ENCODE results near the gene POLG.

Gene POLG

DNA sequence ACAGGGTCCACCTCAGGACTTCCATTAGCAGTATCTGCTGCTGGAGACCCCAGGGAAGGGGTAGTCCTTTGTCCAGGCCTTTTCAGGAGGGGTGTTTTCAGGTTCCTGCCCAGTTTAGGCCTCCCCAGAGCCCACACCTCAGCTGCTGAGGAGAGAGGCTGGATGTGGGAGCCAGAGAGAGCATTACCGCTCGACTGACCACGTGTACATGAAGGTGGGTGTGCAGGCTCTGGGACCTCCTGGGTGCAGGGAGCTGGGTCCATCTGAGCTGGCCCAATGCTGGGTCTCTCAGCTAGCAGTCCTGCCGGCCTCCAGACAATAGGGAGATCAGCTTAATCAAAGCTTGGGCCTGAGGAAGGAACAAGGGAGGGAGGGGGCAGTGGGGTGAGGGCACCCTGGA is 29.1 kb upstream of the POLG start:
- H3K36me3 Mint-ChIP-seq (ENCODE audit: low read depth) = no peaks in the 10 kb centered on the region
- no peak overlapping the region for H3K4me3 Mint-ChIP-seq
- TF ChIP-seq, protein P1, sequence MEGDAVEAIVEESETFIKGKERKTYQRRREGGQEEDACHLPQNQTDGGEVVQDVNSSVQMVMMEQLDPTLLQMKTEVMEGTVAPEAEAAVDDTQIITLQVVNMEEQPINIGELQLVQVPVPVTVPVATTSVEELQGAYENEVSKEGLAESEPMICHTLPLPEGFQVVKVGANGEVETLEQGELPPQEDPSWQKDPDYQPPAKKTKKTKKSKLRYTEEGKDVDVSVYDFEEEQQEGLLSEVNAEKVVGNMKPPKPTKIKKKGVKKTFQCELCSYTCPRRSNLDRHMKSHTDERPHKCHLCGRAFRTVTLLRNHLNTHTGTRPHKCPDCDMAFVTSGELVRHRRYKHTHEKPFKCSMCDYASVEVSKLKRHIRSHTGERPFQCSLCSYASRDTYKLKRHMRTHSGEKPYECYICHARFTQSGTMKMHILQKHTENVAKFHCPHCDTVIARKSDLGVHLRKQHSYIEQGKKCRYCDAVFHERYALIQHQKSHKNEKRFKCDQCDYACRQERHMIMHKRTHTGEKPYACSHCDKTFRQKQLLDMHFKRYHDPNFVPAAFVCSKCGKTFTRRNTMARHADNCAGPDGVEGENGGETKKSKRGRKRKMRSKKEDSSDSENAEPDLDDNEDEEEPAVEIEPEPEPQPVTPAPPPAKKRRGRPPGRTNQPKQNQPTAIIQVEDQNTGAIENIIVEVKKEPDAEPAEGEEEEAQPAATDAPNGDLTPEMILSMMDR (IDR thresholded peaks at IDR 0.05; ENCODE audit: unreplicated experiment in 3 of 3) = no peak
- H3K9me3 Mint-ChIP-seq = peaks cover 3% of the 10 kb centered on the region
- H3K27ac Mint-ChIP-seq = no peak overlapping the region
- peaks cover 97% of the 10 kb centered on the region for H3K27me3 Mint-ChIP-seq (ENCODE audit: low read depth)
- H3K4me1 Mint-ChIP-seq = peaks cover 16% of the 10 kb centered on the region

GRCh38 chr15:89363133-89363532 is 28.5 kb upstream of the POLG start:
- H3K27ac Mint-ChIP-seq = no peak overlapping the region
- peaks cover 16% of the 10 kb centered on the region for H3K4me1 Mint-ChIP-seq
- H3K27me3 Mint-ChIP-seq (ENCODE audit: low read depth) = peaks cover 97% of the 10 kb centered on the region
- H3K36me3 Mint-ChIP-seq (ENCODE audit: low read depth) = no peaks in the 10 kb centered on the region
- H3K4me3 Mint-ChIP-seq = peak overlapping the region in 2 of 3 experiments; percentile 31 to 54
- H3K9me3 Mint-ChIP-seq = peaks cover 3% of the 10 kb centered on the region
- TF ChIP-seq, protein P1 (IDR thresholded peaks at IDR 0.05; ENCODE audit: unreplicated experiment in 3 of 3) = no peak

- Mint-ChIP-seq H3K4me3 (no peak overlapping the region), H3K4me1 (peaks cover 16% of the 10 kb centered on the region), H3K27ac (no peak overlapping the region), H3K36me3 (ENCODE audit: low read depth) (no peaks in the 10 kb centered on the region), H3K27me3 (ENCODE audit: low read depth) (peaks cover 97% of the 10 kb centered on the region), H3K9me3 (peaks cover 3% of the 10 kb centered on the region)
- TF ChIP-seq, protein P1 (IDR thresholded peaks at IDR 0.05; ENCODE audit: unreplicated experiment in 3 of 3) = no peak
Observed at GRCh38 chr15:89362203-89363101, 27.8 kb upstream of the POLG start.

- Mint-ChIP-seq H3K36me3 (ENCODE audit: low read depth) (no peaks in the 10 kb centered on the region), H3K4me1 (peaks cover 16% of the 10 kb centered on the region), H3K4me3 (peak overlapping the region; percentile 33 to 61 (median 43)), H3K27me3 (ENCODE audit: low read depth) (peaks cover 97% of the 10 kb centered on the region), H3K27ac (no peak overlapping the region), H3K9me3 (no peaks in the 10 kb centered on the region)
- TF ChIP-seq, protein P1 (IDR thresholded peaks at IDR 0.05; ENCODE audit: unreplicated experiment in 3 of 3) = no peak
Observed at GRCh38 chr15:89361451-89362202, 27.0 kb upstream of the POLG start.

GRCh38 chr15:89360294-89360971 is 25.8 kb upstream of the POLG start:
- Mint-ChIP-seq H3K27ac (no peak overlapping the region), H3K4me1 (peaks cover 10% of the 10 kb centered on the region), H3K9me3 (no peaks in the 10 kb centered on the region), H3K4me3 (no peak overlapping the region), H3K27me3 (ENCODE audit: low read depth) (peaks cover 97% of the 10 kb centered on the region), H3K36me3 (ENCODE audit: low read depth) (no peaks in the 10 kb centered on the region)
- TF ChIP-seq, protein P1 (IDR thresholded peaks at IDR 0.05; ENCODE audit: unreplicated experiment in 3 of 3) = no peak
